Stomach (tissue), 9 donors: Measurements from ENCODE around the gene ADAMTSL3. TPM values are rescaled to one million over a fixed set of nuclear protein-coding genes. Genes with fewer than 3 reads are reported as not detected.

ENCODE experiments used
- DNase-seq, 2 donors: peaks; one replicate each; pipeline versions ENCODE4 v3.0.0 to v3.0.0-alpha.2; 2013 to 2019
- H3K27ac ChIP-seq, 5 donors: fragments of 200-600 bp in 4 of 5; sonication (generic) in 4 of 5; one replicate each; pipeline ENCODE4 v1.5.1; 2013 to 2019; ENCODE audit warnings: mild to moderate bottlenecking in 1 of 5, moderate library complexity in 1 of 5
- H3K27me3 ChIP-seq, 3 donors: fragments of 200-600 bp; sonication (generic); one replicate each; pipeline ENCODE4 v1.5.1; 2017 to 2019; ENCODE audit warnings: mixed run types in 1 of 3
- H3K36me3 ChIP-seq, 4 donors: fragments of 200-600 bp; sonication (generic); 1 replicate in 3 of 4; 2 replicates in 1 of 4; pipeline ENCODE4 v1.5.1; 2016 to 2019
- H3K4me1 ChIP-seq, 4 donors: fragments of 200-600 bp; sonication (generic); one replicate each; pipeline ENCODE4 v1.5.1; 2016 to 2019
- H3K4me3 ChIP-seq, 4 donors: fragments of 200-600 bp; sonication (generic) in 3 of 4; one replicate each; pipeline ENCODE4 v1.5.1; 2016 to 2019; ENCODE audit warnings: mild to moderate bottlenecking in 1 of 4
- H3K9me3 ChIP-seq, 4 donors: fragments of 200-600 bp; sonication (generic); one replicate each; pipeline ENCODE4 v1.5.1; 2016 to 2019
- EP300 ChIP-seq: sonication (generic); formaldehyde crosslinking; IDR thresholded peaks from one replicate; pipeline ENCODE4 v1.6.1; 2017; ENCODE audit warnings: antibody characterized with exemption
- POLR2A ChIP-seq, 4 donors: fragments of 450-650 bp; IDR thresholded peaks; one replicate each; pipeline ENCODE4 v1.6.1; 2016; ENCODE audit warnings: antibody characterized with exemption in 4 of 4, control low read depth in 2 of 4, mild to moderate bottlenecking in 1 of 4, moderate library complexity in 1 of 4
- POLR2AphosphoS5 ChIP-seq, 3 donors: sonication (generic); formaldehyde crosslinking; IDR thresholded peaks; one replicate each; pipeline ENCODE4 v1.6.1; 2016; ENCODE audit warnings: antibody characterized with exemption in 3 of 3
- WGBS, 5 donors: extraction: QIAGEN DNeasy Blood & Tissue Kit in 3 of 5; methylation state at CpG; one replicate each; pipeline versions ENCODE4 v1.1.5 to v1.1.7; 2013 to 2018; 5-methylcytosine and 5-hydroxymethylcytosine counted together
- intact Hi-C: fragments of 100-400 bp; cut with DNase I; formaldehyde crosslinking; loops from one replicate; pipeline ENCODE4 v1.15.1; 2023; ENCODE audit warnings: low total_unique reads
- polyA plus RNA-seq, 3 donors: library from polyadenylated mRNA; stranded (reverse); fragments of 200-250 nt; gene quantifications; one replicate each; pipeline ENCODE4 v1.2.3, GENCODE V29; 2013
- total RNA-seq, 5 donors: library from RNA; depleted of rRNA; stranded (reverse); fragments of >200 nt; gene quantifications; one replicate each; pipeline versions ENCODE4 v1.1.0 to v1.2.3, GENCODE V29; 2014 to 2016
- TF ChIP-seq, protein P1 (sequence below), 7 experiments: fragments of 450-650 bp in 4 of 7; fragments of 200-600 bp in 3 of 7; sonication (generic) in 3 of 7; IDR thresholded peaks; one replicate each; pipeline ENCODE4 v1.5.1; 2016 to 2019; ENCODE audit warnings: antibody characterized with exemption in 7 of 7, control low read depth in 2 of 7, mild to moderate bottlenecking in 1 of 7
- donor health status: healthy with polysubstance abuse.
- donor health status: Bipolar disorder and iron deficiency.
- donor health status: healthy.

The ADAMTSL3 gene
- total and polyA plus RNA-seq, 8 donors = 1.1 to 54.9 (median 6.0) TPM

DNA sequence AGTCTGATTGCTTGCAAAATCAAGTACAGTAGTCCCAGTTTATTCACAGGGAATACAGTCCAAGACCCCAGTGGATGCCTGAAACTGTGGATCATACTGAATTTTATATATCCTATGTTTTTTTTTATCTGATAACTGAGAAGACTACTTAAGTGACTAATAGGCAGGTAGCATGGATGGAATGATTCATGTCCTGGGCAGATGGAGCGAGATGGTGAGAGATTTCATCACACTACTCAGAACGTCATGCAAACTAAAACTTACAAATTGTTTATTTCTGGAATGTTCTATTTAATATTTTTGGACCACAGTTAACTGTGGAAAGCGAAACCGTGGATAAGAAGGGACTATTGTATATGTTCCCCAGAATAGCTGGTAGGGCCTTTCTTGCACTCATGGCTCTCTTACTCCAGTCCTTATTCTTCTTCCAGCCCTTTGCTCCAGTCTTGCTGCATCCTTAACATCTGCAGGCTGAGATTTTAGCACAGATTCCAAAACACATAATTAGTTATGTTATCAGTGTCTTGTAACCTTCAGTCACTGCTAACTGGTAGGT lies 290.0 kb downstream of the ADAMTSL3 start:
- Histone ChIP-seq H3K36me3 (peaks cover 0 to 26% (median 3%) of the 10 kb centered on the region in 4 donors), H3K27me3 (no peaks in the 10 kb centered on the region), H3K9me3 (no peaks in the 10 kb centered on the region), H3K4me3 (no peak overlapping the region), H3K27ac (no peak overlapping the region), H3K4me1 (no peaks in the 10 kb centered on the region)
- 82 to 85% (median 83%) methylated on average over 4 of the region's 4 CpGs for WGBS, 5 donors
- intact Hi-C loops = no loop called here
- no peak for DNase-seq
- TF ChIP-seq, protein P1, sequence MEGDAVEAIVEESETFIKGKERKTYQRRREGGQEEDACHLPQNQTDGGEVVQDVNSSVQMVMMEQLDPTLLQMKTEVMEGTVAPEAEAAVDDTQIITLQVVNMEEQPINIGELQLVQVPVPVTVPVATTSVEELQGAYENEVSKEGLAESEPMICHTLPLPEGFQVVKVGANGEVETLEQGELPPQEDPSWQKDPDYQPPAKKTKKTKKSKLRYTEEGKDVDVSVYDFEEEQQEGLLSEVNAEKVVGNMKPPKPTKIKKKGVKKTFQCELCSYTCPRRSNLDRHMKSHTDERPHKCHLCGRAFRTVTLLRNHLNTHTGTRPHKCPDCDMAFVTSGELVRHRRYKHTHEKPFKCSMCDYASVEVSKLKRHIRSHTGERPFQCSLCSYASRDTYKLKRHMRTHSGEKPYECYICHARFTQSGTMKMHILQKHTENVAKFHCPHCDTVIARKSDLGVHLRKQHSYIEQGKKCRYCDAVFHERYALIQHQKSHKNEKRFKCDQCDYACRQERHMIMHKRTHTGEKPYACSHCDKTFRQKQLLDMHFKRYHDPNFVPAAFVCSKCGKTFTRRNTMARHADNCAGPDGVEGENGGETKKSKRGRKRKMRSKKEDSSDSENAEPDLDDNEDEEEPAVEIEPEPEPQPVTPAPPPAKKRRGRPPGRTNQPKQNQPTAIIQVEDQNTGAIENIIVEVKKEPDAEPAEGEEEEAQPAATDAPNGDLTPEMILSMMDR (IDR thresholded peaks at IDR 0.05) = no peak
- TF ChIP-seq EP300 = no peak
- TF ChIP-seq POLR2A (IDR thresholded peaks at IDR 0.05) = no peak

DNA sequence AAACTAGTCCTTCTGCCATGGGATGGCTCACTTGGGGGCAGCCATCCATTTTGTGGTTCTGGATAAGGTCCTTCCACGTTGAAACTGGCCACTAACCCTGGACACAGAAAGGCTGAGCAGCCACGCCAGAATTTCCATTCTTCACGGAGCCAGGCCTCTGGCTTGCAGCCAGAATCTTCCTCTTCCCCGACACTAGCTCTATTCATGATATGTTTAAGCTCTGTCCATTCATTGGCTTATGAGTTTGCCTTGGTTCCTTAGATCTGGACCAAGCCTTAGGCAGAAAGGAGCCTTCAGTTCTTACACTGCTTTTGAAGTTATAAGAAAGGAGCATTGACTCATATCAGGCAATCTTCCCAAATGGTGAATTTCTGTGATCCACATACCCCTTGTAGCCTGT lies 293.2 kb downstream of the ADAMTSL3 start:
- peaks cover 0 to 26% (median 6%) of the 10 kb centered on the region in 4 donors for H3K36me3 ChIP-seq
- H3K9me3 ChIP-seq = no peaks in the 10 kb centered on the region
- 45 to 67% (median 65%) methylated on average over 4 of the region's 4 CpGs for WGBS, 5 donors
- H3K27ac ChIP-seq = no peak overlapping the region
- DNase-seq = no peak
- no peaks in the 10 kb centered on the region for H3K4me1 ChIP-seq
- no peaks in the 10 kb centered on the region for H3K27me3 ChIP-seq
- H3K4me3 ChIP-seq = no peak overlapping the region
- no peak for TF ChIP-seq POLR2AphosphoS5 (IDR thresholded peaks at IDR 0.05)
- TF ChIP-seq, protein P1 (IDR thresholded peaks at IDR 0.05) = no peak
- no peak for TF ChIP-seq EP300
- no peak for TF ChIP-seq POLR2A (IDR thresholded peaks at IDR 0.05)
- intact Hi-C loops = no loop called here

DNA sequence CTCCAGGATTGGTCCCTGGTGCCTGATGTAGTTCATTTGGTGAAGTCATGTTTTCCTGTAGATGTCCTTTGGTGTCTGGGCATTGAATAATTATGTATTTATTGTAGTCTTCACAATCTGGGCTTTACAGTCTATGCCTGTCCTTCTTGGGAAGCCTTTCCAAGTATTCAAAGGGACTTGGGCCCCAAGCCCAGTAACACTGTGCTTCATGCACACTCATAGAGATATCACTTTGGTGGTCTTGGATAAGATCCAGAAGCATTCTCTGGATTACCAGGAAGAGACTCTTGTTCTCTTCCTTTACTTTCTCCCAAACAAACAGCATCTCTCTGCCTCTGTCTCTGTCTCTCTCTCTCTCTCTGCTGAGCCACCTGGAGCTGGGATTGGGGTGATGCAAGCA lies 300.6 kb downstream of the ADAMTSL3 start:
- no peak overlapping the region for H3K27ac ChIP-seq
- intact Hi-C loops = no loop called here

DNA sequence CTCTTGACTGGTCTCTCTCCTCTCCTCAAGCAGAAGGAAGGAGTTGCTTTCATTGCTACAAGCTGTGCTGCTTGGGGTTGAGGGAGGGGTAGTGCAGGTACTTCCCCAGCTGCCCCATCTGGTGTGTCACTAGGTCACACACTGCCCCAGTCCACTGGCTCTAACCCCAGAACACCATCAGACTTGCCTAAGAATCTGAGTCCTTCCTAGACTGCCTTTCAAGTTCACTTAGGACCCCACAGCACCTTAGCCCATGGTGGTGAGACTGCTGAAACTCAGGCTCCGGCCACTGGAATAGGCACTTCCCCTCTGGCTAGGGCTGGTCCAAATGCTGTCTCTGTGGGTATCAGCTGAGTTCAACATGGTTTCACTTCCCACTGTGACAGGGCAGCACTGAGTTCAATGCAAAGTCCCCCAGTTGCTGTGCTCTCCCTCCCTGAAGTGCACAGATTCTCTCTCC lies 301.9 kb downstream of the ADAMTSL3 start:
- Histone ChIP-seq H3K27ac (no peak overlapping the region), H3K36me3 (peaks cover 0 to 36% (median 8%) of the 10 kb centered on the region in 4 donors), H3K4me3 (no peak overlapping the region), H3K4me1 (no peaks in the 10 kb centered on the region), H3K27me3 (no peaks in the 10 kb centered on the region), H3K9me3 (peaks cover 0 to 3% (median 0%) of the 10 kb centered on the region in 4 donors)
- TF ChIP-seq EP300 (no peak), POLR2A (IDR thresholded peaks at IDR 0.05) (no peak), POLR2AphosphoS5 (IDR thresholded peaks at IDR 0.05) (no peak)
- TF ChIP-seq, protein P1 (IDR thresholded peaks at IDR 0.05) = no peak
- intact Hi-C loops = no loop called here
- WGBS, 5 donors = 73 to 100% (median 91%) methylated on average over 1 of the region's 1 CpG; no CpG with 5 or more reads in 1 of the 5 donors
- no peak for DNase-seq

More for the DNA sequence above, 300.6 kb downstream of the ADAMTSL3 start:
- Histone ChIP-seq H3K4me3 (no peak overlapping the region), H3K27me3 (no peaks in the 10 kb centered on the region), H3K4me1 (no peaks in the 10 kb centered on the region), H3K9me3 (peaks cover 0 to 3% (median 0%) of the 10 kb centered on the region in 4 donors), H3K36me3 (peaks cover 0 to 36% (median 7%) of the 10 kb centered on the region in 4 donors)
- no peak for DNase-seq
- no peak for TF ChIP-seq POLR2A (IDR thresholded peaks at IDR 0.05)
- no peak for TF ChIP-seq POLR2AphosphoS5 (IDR thresholded peaks at IDR 0.05)
- TF ChIP-seq, protein P1 (IDR thresholded peaks at IDR 0.05) = no peak
- no peak for TF ChIP-seq EP300
